ENCODE measurements around the gene PTPRA. TPM values are rescaled to one million over a fixed set of nuclear protein-coding genes. Genes with fewer than 3 reads are reported as not detected.

PTPRA gene
- total and polyA plus RNA-seq, 2 of the 13 experiments (the other 11 are each of a cell fraction or from before 2014, with no cell fraction given) = 47.2 to 127 TPM

GRCh38 chr20:2891343-2891742, 18.1 kb downstream of the PTPRA start:
- Histone ChIP-seq H3K36me3 (replicated peaks in 1 of 2; ENCODE audit: control insufficient read depth in 1 of 2, insufficient read depth in 2 of 2, low read length in 2 of 2) (0 out of 5 replicates have a peak, but pooled peaks cover 0 to 1% of the 10 kb centered on the region in 2 experiments), H4K20me1 (ENCODE audit: insufficient read depth, low read length) (0 out of 2 replicates have a peak, but pooled peaks cover 14% of the 10 kb centered on the region), H3K27me3 (ENCODE audit: control insufficient read depth in 1 of 2, insufficient read depth in 2 of 2, low read length in 2 of 2) (no peaks in the 10 kb centered on the region), H3K4me3 (replicated peaks in 1 of 3; ENCODE audit: insufficient read depth in 1 of 3, low read depth in 2 of 3, low read length in 3 of 3) (no peak overlapping the region), H3K4me2 (ENCODE audit: low read depth, low read length) (no peak overlapping the region), H2AFZ (ENCODE audit: low read length) (no peak overlapping the region), H3K9ac (ENCODE audit: insufficient read depth, low read depth, low read length) (no peak overlapping the region), H3K4me1 (ENCODE audit: insufficient read depth, low read length) (peaks cover 26% of the 10 kb centered on the region), H3K79me2 (ENCODE audit: insufficient read depth, low read length) (peaks cover 76% of the 10 kb centered on the region), H3K9me3 (ENCODE audit: low read length) (0 out of 2 replicates have a peak, but pooled peaks cover 3% of the 10 kb centered on the region), H3K27ac (ENCODE audit: extremely low read length, insufficient read depth, low read length) (no peak overlapping the region)
- intact Hi-C loops (cut with micrococcal nuclease; ENCODE audit: unreplicated experiment) (no loop called here), in situ Hi-C loops (cut with HindIII; ENCODE audit: extremely low pct_ligation_motif_present, low pct_unique_long_range_greater_than_20kb) (no loop called here)
- TF ChIP-seq RBFOX2 (IDR thresholded peaks at IDR 0.05; ENCODE audit: low read depth, low read length) = no peak
- TF ChIP-seq TERF1 (CRISPR knock-in tag; IDR thresholded peaks at IDR 0.05) = no peak
- TF ChIP-seq ATRX (CRISPR knock-in tag; IDR thresholded peaks at IDR 0.05; ENCODE audit: borderline replicate concordance) = no peak
- TF ChIP-seq STAG1 (CRISPR knock-in tag; IDR thresholded peaks at IDR 0.05) = no peak
- no peak for TF ChIP-seq ZNF225 (CRISPR knock-in tag; IDR thresholded peaks at IDR 0.05)
- TF ChIP-seq CREB1 (IDR thresholded peaks at IDR 0.05) = no peak
- TF ChIP-seq CREB1 (CRISPR knock-in tag; IDR thresholded peaks at IDR 0.05) = no peak
- TF ChIP-seq ZNF503 (CRISPR knock-in tag; IDR thresholded peaks at IDR 0.05) = no peak
- no peak for TF ChIP-seq ZNF615 (CRISPR knock-in tag; IDR thresholded peaks at IDR 0.05; ENCODE audit: borderline replicate concordance)
- no peak for TF ChIP-seq TARDBP (CRISPR knock-in tag; IDR thresholded peaks at IDR 0.05)
- no peak for TF ChIP-seq HMGXB4 (CRISPR knock-in tag; IDR thresholded peaks at IDR 0.05; ENCODE audit: borderline replicate concordance in 1 of 2, low read depth in 1 of 2)
- TF ChIP-seq HNRNPH1 (optimal IDR thresholded peaks at IDR 0.05; ENCODE audit: low read depth, low read length) = no peak
- no peak for TF ChIP-seq CERS6 (CRISPR knock-in tag; IDR thresholded peaks at IDR 0.05)
- no peak for FAIRE-seq
- ATAC-seq = no peak
- no peak for DNase-seq (ENCODE audit: low spot score)
- POLR2A ChIA-PET = no interaction called here
- CTCF ChIA-PET (ENCODE audit: low intra/inter-chr PET ratio, low total read pairs) = no interaction called here
- WGBS (ENCODE audit: low lambda C conversion rate) = 91% methylated on average over 2 of the region's 2 CpGs
- no TSS peak for BruUV-seq (replicated peaks)
